GM19467 (cell line): ENCODE measurements around the gene PXDC1.
"Not testable (repeated sequence)": the region's sequence is repeated elsewhere in the genome, so short reads cannot be mapped to it uniquely, and the experiment has no call there.

Experiments
- ATAC-seq: cut with Tn5 transposase; IDR thresholded peaks from one replicate; pipeline ENCODE4 v1.9.1; 2021; ENCODE audit warnings: mild to moderate bottlenecking, moderate library complexity; ENCODE audit not compliant: unreplicated experiment

PXDC1 gene

GRCh38 chr6:3714111-3714510 lies 37.4 kb downstream of the PXDC1 start:
- no peak for ATAC-seq

- ATAC-seq = no peak
Observed at GRCh38 chr6:3712827-3713665, 38.5 kb downstream of the PXDC1 start.

DNA sequence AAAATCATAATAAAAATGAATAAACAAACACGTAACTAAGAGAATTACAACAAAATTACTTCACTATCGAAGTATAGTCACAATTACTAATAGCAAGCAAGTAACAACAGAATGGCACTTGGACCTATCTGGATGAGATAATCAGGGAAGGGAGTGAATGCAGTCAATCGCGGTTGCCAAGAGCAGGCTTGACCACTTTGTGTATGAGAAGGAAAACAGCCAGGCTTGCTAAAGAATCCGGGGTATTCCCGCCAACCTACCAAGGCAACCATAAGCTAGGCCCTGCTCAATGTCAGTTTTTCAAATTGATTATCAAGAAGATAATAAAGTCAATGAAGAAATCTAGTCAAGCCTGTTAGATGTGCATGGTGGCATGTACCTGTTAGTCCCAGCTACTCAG lies 39.7 kb downstream of the PXDC1 start:
- ATAC-seq = no peak

DNA sequence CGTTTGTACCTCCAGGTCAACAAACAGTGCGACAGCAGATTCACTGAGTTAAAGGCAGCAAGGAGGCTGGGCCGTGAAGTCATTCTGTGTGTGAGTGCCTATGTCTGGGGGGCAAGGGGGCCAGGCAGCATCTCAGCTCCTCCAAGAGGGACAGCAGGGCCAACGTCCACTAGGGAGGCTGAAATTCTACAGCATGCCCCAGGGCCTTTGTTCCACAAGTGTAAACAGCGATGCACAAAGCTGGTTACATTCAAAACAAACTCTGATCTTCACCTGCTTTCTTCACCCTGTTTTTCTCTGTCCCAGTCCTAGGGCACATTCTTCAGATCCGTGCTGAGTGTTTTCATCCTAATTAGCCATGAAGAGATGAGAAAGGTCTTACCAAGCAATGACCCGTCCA lies 41.1 kb downstream of the PXDC1 start:
- ATAC-seq = no peak

- ATAC-seq = no peak
Observed at GRCh38 chr6:3708540-3708939, 43.0 kb downstream of the PXDC1 start.

- ATAC-seq = no peak
Observed at GRCh38 chr6:3707751-3708412, 43.6 kb downstream of the PXDC1 start.

DNA sequence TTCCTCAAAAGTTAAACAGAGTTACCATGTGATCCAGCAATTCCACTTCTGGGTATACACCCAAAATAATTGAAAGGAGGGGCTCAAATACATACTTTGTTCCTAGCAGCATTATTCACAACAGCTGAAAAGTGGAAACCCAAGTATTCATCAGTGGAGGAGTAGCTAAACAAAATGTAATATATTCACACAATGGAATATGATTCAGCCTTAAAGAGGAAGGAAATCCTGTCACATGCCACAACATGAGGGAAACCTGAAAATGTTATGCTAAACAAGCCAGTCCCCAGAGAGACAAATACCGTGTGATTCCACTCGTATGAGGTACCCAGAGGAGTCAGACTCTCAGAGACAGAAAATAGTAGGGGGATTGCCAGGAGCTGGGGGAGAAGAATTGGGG lies 44.5 kb downstream of the PXDC1 start:
- no peak for ATAC-seq

DNA sequence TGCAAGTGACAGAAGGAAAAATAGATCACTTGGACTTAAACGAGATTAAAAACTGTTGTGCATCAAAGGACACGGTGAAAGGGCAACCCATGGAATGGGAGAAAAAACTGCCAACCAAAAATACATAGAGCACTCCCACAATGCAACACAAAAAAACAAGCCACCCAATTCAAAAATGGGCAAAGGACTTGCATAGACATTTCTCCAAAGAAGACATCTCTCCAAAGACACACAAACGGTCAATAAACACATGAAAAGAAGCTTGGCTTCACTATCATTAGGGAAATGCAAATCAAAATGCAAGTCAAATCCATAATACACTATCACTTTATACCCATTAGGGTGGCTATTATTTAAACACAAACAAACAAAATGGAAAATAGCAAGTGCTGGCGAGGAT lies 45.0 kb downstream of the PXDC1 start:
- no peak for ATAC-seq

DNA sequence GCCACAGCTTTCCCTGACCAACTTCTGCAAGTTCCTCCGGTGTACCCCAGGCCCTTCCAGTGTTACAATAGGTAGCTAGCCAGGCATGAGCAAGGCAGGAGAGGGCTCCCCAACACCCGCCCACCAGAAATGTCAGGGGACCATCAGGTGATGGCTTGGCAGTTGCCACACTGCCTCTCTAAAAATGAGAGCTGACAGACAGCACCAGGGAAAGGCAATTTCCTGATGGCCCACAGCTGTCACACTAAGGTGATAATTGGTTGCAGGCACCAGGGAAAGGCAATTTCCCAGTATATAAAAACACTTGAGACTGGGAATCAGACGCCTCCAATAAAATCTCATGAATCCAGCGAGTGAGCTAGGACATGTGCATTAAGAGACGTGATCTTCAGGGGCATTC lies 49.9 kb downstream of the PXDC1 start:
- no peak for ATAC-seq

- no peak for ATAC-seq
Observed at GRCh38 chr6:3699231-3699630, 52.3 kb downstream of the PXDC1 start.

DNA sequence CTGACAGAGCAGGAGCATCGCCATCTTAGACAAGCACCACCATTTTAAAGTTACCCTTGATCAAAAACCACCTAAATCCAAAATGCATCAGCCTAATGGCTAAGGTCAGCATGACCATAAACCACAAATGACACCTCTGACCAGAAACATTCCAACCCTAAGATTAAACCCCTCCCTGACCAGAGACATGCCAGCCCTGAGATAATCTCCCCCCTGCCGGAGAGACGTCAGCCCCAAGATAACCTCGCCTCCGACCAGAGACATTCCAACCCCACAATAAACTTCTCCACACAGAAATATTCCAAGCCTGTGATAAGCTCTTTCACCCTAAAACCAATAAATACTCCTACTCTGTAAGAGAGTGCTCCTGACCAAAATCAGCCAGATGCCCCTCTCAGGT lies 53.5 kb downstream of the PXDC1 start:
- no peak for ATAC-seq

DNA sequence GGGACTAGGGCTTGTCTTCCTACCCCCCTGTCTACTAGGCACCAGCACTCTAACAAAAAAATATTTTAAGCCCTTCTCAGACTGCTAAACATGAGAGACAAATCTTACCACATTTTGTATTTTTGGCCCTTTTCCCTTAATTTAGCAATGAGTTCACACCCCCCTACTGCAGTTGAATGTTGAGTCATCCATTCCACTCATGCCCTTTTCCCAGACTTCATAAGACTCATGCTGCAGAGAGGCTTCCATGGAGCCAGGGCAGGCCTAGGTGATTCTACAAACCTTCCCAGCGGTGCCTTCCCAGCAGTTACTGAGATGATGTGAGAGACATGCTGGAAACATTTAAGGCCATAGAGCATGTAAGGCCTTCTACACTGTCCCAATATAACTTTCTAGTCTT lies 53.9 kb downstream of the PXDC1 start:
- ATAC-seq = no peak

DNA sequence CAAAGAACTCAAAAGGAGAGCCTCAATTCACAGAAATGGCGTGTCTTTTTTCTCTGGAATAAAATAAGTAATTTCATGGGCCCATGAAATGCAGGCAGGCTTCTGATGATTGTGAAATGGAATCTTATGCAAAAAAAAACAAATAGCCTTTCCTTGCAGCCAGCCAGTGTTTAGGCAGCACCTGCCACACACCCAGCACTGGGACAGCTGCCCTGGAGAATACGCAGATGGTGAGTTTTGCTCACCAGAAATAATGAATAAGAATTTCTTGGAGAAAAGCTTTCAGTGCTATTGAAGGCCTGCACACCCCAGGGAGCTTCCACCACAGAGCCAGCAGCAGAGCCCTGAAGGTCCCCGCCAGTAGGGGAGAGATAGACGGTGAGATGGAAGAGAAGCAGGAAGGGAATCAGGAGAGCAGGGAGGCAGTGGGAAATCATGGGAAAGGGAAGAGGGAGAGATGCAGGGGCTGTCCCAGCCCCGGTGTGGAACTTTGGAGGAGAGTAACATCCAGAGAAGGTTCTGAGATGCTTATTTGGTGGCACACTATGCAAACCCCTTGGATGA lies 54.9 kb downstream of the PXDC1 start:
- no peak for ATAC-seq

GRCh38 chr6:3695065-3695817 lies 56.3 kb downstream of the PXDC1 start:
- ATAC-seq = no peak

DNA sequence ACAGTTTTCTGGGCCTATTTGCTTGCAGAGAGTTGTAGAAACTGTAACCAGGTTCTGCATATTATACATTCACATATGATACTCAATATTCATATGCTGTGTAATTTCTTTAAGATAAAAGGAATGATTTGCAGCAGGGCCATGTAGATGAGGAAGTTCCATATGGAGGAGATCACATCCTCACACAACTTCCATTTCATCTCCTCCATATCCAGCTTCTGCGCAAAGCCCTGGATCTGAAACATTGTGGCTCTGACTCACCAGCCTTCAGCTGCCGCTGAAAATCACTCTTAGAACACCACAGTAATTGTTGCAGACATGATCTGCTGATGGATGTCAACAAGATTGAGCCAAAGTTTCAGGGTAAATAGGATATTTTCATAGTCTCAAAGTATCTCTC lies 57.7 kb downstream of the PXDC1 start:
- no peak for ATAC-seq

DNA sequence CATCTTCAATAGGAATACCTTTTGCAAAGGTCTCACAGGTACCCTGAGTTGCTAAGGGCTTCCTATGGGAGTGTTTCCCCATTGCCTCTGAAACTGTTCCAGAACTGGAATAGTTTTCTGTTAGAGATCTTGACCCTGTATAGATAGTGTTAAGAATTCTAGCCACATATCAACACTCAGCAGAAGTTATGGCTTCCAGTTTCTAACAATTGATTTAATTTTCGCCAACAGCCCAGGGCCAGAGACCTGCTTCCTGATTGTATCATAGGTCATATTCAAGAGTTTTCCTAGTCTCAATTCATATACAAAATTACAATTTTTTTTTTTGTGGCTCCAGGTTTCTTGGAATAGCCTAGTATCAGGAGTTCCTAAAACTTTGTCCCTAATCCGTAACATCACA lies 61.0 kb downstream of the PXDC1 start:
- no peak for ATAC-seq

DNA sequence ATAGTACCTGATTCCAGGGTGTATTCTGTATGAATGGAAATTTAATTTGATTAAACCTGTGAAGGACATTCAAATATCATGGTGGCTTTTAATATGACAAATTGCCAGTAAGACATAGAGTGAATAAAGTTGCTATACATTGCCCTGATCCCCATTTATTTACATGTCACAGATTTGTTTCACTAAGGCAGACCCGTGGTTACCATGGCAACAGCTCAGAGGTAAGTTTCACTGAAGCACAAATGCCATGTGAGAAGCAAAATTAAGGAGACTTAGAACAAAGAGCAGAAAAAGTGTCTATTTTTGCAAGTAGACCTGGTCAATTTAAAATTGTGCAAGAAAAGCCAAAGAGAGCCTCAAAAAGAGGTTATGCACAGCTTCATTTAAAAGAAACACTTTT lies 63.7 kb downstream of the PXDC1 start:
- ATAC-seq = no peak

- ATAC-seq = no peak
Observed at GRCh38 chr6:3683331-3683730, 68.2 kb downstream of the PXDC1 start.

DNA sequence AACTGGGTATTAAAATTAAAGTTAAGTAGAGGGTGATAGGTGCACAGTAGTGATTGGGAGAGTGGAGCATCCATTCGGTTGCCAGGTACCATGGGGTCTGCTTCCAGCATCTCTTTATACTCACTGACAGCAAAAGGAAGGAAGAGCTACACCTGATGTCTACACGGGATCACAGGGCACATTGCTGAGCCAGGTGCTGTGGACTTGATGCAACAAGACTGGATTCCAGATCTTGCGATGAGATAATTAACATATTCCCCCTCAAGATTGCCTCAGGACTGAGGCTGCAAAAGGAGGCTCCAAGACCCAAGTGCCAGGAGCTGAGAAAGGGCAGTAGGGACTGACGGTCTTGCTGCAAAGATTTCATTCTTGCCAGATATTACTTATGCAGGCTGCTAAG lies 72.6 kb downstream of the PXDC1 start:
- no peak for ATAC-seq

DNA sequence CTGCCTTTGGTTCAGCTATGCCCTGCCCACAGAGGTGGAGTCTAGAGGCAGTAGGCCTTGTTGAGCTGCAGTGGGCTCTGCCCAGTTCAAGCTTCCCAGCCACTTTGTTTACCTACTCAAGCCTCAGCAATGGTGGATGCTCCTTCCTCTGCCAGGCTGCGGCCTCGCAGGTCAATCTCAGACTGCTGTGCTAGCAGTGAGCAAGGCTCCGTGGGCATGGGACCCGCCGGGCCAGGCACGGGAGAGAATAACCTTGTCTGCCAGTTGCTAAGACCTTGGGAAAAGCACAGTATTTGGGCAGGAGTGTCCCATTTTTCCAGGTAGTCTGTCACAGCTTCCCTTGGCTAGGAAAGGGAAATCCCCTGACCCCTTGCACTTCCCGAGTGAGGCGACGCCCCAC lies 73.8 kb downstream of the PXDC1 start:
- not testable (repeated sequence) for ATAC-seq

DNA sequence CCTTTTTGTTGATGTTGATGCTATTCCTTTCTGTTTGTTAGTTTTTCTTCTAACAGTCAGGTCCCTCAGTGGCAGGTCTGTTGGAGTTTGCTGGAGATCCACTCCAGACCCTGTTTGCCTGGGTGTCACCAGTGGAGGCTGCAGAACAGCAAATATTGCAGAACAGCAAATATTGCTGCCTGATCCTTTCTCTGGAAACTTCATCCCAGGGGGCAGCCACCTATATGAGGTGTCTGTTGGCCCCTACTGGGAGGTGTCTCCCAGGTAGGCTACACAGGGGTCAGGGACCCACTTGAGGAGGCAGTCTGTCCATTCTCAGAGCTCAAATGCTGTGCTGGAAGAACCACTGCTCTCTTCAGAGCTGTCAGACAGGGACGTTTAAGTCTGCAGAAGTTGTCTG lies 74.2 kb downstream of the PXDC1 start:
- ATAC-seq = not testable (repeated sequence)
